ENCODE results near the gene CHAF1B. TPM values are rescaled to one million over a fixed set of nuclear protein-coding genes. Genes with fewer than 3 reads are reported as not detected.

CHAF1B gene
- total and polyA plus RNA-seq, 2 donors (not counting 3 experiments of a cell fraction or from before 2014, with no cell fraction given): 7.0 to 13.0 TPM

DNA sequence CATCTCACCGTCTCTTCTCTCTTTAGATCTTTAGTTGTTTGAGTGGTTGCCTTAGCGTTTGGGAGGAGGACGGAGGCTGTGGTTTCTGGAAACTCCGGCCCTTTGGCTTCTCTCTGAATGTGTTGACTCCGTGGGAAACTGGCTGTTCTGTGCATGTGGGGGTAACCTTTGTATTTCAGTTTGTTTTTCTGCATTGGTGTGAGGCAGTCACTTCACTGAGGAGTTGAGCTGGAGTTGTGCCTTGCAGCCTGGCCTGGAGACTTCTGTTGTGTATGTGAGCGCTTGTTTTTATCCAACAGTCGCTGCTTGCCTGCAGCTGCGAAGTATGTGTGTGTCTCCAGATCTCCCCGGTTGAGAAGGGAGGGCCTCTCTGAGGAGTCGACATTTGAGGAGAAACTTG lies 61.1 kb downstream of the CHAF1B start:
- TF ChIP-seq JUN (IDR thresholded peaks at IDR 0.05; ENCODE audit: borderline replicate concordance, insufficient read depth, insufficient read length, low read depth): no peak
- TF ChIP-seq POLR2AphosphoS5 (IDR thresholded peaks at IDR 0.05; ENCODE audit: insufficient read depth, low read depth, low read length): no peak
- TF ChIP-seq, protein P1, sequence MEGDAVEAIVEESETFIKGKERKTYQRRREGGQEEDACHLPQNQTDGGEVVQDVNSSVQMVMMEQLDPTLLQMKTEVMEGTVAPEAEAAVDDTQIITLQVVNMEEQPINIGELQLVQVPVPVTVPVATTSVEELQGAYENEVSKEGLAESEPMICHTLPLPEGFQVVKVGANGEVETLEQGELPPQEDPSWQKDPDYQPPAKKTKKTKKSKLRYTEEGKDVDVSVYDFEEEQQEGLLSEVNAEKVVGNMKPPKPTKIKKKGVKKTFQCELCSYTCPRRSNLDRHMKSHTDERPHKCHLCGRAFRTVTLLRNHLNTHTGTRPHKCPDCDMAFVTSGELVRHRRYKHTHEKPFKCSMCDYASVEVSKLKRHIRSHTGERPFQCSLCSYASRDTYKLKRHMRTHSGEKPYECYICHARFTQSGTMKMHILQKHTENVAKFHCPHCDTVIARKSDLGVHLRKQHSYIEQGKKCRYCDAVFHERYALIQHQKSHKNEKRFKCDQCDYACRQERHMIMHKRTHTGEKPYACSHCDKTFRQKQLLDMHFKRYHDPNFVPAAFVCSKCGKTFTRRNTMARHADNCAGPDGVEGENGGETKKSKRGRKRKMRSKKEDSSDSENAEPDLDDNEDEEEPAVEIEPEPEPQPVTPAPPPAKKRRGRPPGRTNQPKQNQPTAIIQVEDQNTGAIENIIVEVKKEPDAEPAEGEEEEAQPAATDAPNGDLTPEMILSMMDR (IDR thresholded peaks at IDR 0.05; ENCODE audit: extremely low read depth in 1 of 2, insufficient read depth in 1 of 2, low read depth in 1 of 2, low read length in 2 of 2): no peak
- no peak for TF ChIP-seq FOS (IDR thresholded peaks at IDR 0.05; ENCODE audit: borderline replicate concordance, insufficient read depth, low read length)
- no peak for TF ChIP-seq GATA2 (IDR thresholded peaks at IDR 0.05; ENCODE audit: insufficient read depth, insufficient read length, low read depth, low read length)
- TF ChIP-seq, protein P2, sequence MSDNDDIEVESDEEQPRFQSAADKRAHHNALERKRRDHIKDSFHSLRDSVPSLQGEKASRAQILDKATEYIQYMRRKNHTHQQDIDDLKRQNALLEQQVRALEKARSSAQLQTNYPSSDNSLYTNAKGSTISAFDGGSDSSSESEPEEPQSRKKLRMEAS (IDR thresholded peaks at IDR 0.05; ENCODE audit: insufficient read depth, insufficient read length): no peak
- TF ChIP-seq MYC (IDR thresholded peaks at IDR 0.05; ENCODE audit: low read depth, low read length): no peak
- no peak for TF ChIP-seq POLR2A (IDR thresholded peaks at IDR 0.05; ENCODE audit: low read depth, low read length)
- TF ChIP-seq EZH2 (IDR thresholded peaks at IDR 0.05; ENCODE audit: borderline replicate concordance, low read depth, low read length, severe bottlenecking): no peak
- Histone ChIP-seq H3K9me1 (replicated peaks; ENCODE audit: control insufficient read depth, extremely low read depth, insufficient read depth, low read length) (no peaks in the 10 kb centered on the region), H3K4me1 (ENCODE audit: control insufficient read depth, extremely low read depth, insufficient read depth, low read length) (peaks cover 18% of the 10 kb centered on the region), H4K20me1 (replicated peaks; ENCODE audit: control insufficient read depth, extremely low read depth, insufficient read depth, low read length) (no peaks in the 10 kb centered on the region), H2AFZ (ENCODE audit: low read depth, low read length) (no peak overlapping the region), H3K27ac (ENCODE audit: insufficient read depth, low read depth, low read length) (no peak overlapping the region), H3K9me3 (replicated peaks; ENCODE audit: control insufficient read depth, insufficient read depth, low read length) (no peaks in the 10 kb centered on the region), H3K36me3 (ENCODE audit: control insufficient read depth in 2 of 2, extremely low read depth in 1 of 2, insufficient read depth in 2 of 2, low read length in 2 of 2) (peaks cover 8 to 10% of the 10 kb centered on the region in 2 experiments), H3K4me3 (replicated peaks in 1 of 3; ENCODE audit: insufficient read depth in 1 of 3, low read depth in 1 of 3, low read length in 3 of 3) (no peak overlapping the region), H3K4me2 (ENCODE audit: insufficient read depth, low read length) (no peak overlapping the region), H3K79me2 (ENCODE audit: control insufficient read depth, insufficient read depth, low read length) (peaks cover 74% of the 10 kb centered on the region), H3K9ac (replicated peaks; ENCODE audit: extremely low read depth, insufficient read depth, low read length) (no peak overlapping the region), H3K27me3 (ENCODE audit: control insufficient read depth in 2 of 2, insufficient read depth in 2 of 2, low read length in 2 of 2) (no peaks in the 10 kb centered on the region)
- DNase-seq (ENCODE audit: low read depth, low spot score) (no peak), FAIRE-seq (no peak)
- intact Hi-C loops (cut with micrococcal nuclease): loop anchor here (10.0 kb wide), 1 partner anchor 778 kb away; no protein-coding TSS in a partner anchor
- ChIA-PET CTCF (no interaction called here), POLR2A (interaction anchor here (2.1 kb wide), 1 partner anchor 16 kb away, joined by 9 read pairs; no protein-coding TSS in a partner anchor)
- BruUV-seq (replicated peaks): no TSS peak
- dilution Hi-C loops (cut with MboI; ENCODE audit: extremely low pct_ligation_motif_present, low sequenced_read_pairs): no loop called here
